Loucy (cell line): ENCODE measurements around the gene PROM2.

Source experiments
- H2AFZ ChIP-seq: fragments of 200-600 bp; sonication (generic); 2 replicates; pipeline ENCODE4 v1.6.0; 2016; ENCODE audit warnings: antibody characterized with exemption, mild to moderate bottlenecking, low read length, moderate library complexity
- H3F3A ChIP-seq: fragments of 200-600 bp; 2 replicates; pipeline ENCODE4 v1.6.0; 2016; ENCODE audit warnings: antibody characterized with exemption, low read depth, mild to moderate bottlenecking
- H3K27me3 ChIP-seq: fragments of 200-600 bp; sonication (generic); 2 replicates; pipeline ENCODE4 v1.6.1; 2014; ENCODE audit warnings: low read length, mild to moderate bottlenecking; ENCODE audit not compliant: insufficient read depth, poor library complexity, severe bottlenecking
- H3K36me3 ChIP-seq: fragments of 200-600 bp; sonication (generic); 2 replicates; pipeline ENCODE4 v1.6.1; 2016; ENCODE audit warnings: low read length; ENCODE audit not compliant: insufficient read depth
- H3K4me1 ChIP-seq: fragments of 200-600 bp; sonication (generic); 2 replicates; pipeline ENCODE4 v1.5.1; 2014; ENCODE audit warnings: low read length, mild to moderate bottlenecking; ENCODE audit not compliant: insufficient read depth, poor library complexity, severe bottlenecking
- H3K4me2 ChIP-seq: fragments of 200-600 bp; sonication (generic); 2 replicates; pipeline ENCODE4 v1.6.0; 2014; ENCODE audit warnings: antibody characterized with exemption, low read length, low read depth, mild to moderate bottlenecking; ENCODE audit not compliant: poor library complexity, severe bottlenecking
- H3K4me3 ChIP-seq: fragments of 200-600 bp; sonication (generic); 2 replicates; pipeline ENCODE4 v1.5.1; 2014; ENCODE audit warnings: low read length, mild to moderate bottlenecking, mixed read lengths; ENCODE audit not compliant: poor library complexity, severe bottlenecking
- H3K79me2 ChIP-seq: fragments of 200-600 bp; sonication (generic); 2 replicates; pipeline ENCODE4 v1.6.1; 2014; ENCODE audit warnings: low read length; ENCODE audit not compliant: insufficient read depth
- H3K9ac ChIP-seq: fragments of 200-600 bp; sonication (generic); 2 replicates; pipeline ENCODE4 v1.6.0; 2014; ENCODE audit warnings: mild to moderate bottlenecking, low read depth, low read length, moderate library complexity; ENCODE audit not compliant: poor library complexity, severe bottlenecking
- H3K9me2 ChIP-seq: fragments of 200-600 bp; sonication (generic); replicated peaks from 2 replicates; pipeline ENCODE4 v1.6.1; 2016; ENCODE audit warnings: low read depth, low read length, mixed read lengths
- H3K9me3 ChIP-seq: fragments of 200-600 bp; sonication (generic); 2 replicates; pipeline ENCODE4 v1.6.1; 2014; ENCODE audit warnings: mild to moderate bottlenecking, antibody characterized with exemption, low read length, low read depth; ENCODE audit not compliant: insufficient read depth
- H4K20me1 ChIP-seq: fragments of 200-600 bp; sonication (generic); 2 replicates; pipeline ENCODE4 v1.6.0; 2014; ENCODE audit warnings: antibody characterized with exemption, low read length, mild to moderate bottlenecking; ENCODE audit not compliant: insufficient read depth, poor library complexity, severe bottlenecking
- EZH2phosphoT487 ChIP-seq: fragments of 200-600 bp; IDR thresholded peaks from 2 replicates; pipeline ENCODE4 v1.6.1; 2018; ENCODE audit warnings: antibody characterized with exemption, mild to moderate bottlenecking, moderate library complexity, borderline replicate concordance
- TF ChIP-seq, protein P1 (sequence below): fragments of 200-600 bp; sonication (generic); conservative IDR thresholded peaks from 2 replicates; pipeline ENCODE4 v1.5.1; 2014; ENCODE audit warnings: mild to moderate bottlenecking, antibody characterized with exemption, low read length

PROM2 gene

GRCh38 chr2:95291222-95291621, 17.0 kb downstream of the PROM2 start:
- H3K4me3 ChIP-seq: no peak overlapping the region

DNA sequence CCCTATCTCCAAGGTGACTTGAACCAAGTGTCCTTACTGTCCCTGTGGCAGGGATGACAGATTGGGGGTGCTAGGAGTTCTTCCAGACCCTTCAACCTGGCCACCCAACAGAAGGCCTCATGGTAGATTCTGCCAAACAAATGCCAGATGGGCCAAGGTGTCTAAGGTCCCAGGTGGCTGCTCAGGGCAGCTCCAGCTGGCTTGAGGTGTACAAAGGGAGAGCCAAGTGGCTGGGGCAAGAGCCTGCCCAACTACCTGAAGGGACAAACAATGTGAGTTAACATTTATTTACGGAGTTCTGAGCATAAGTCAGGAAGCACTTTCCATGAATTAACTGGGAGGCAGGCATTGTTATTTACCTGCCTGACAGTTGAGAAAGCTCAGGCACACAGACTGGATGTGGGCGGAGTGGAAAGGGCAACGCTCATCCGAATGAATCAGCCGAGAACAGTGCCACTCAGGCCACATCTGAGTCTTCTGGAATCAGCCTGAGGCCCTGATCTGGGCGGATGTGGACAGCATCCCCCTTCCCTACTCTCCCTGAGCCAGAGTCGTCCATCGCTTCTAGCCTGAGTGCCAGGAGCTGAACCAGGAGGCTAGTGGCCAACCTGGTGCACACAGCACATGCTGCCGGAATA, 18.5 kb downstream of the PROM2 start:
- Histone ChIP-seq H4K20me1 (no peaks in the 10 kb centered on the region), H3K9me3 (peaks cover 7% of the 10 kb centered on the region; the same call in 1 of the 2 replicates), H3F3A (no peaks in the 10 kb centered on the region), H3K9ac (no peak overlapping the region), H2AFZ (no peak overlapping the region), H3K27me3 (no peaks in the 10 kb centered on the region), H3K4me2 (no peak overlapping the region), H3K9me2 (no peaks in the 10 kb centered on the region), H3K79me2 (no peaks in the 10 kb centered on the region), H3K4me3 (no peak overlapping the region), H3K36me3 (no peaks in the 10 kb centered on the region), H3K4me1 (peaks cover 3% of the 10 kb centered on the region)
- TF ChIP-seq EZH2phosphoT487: no peak
- TF ChIP-seq, protein P1, sequence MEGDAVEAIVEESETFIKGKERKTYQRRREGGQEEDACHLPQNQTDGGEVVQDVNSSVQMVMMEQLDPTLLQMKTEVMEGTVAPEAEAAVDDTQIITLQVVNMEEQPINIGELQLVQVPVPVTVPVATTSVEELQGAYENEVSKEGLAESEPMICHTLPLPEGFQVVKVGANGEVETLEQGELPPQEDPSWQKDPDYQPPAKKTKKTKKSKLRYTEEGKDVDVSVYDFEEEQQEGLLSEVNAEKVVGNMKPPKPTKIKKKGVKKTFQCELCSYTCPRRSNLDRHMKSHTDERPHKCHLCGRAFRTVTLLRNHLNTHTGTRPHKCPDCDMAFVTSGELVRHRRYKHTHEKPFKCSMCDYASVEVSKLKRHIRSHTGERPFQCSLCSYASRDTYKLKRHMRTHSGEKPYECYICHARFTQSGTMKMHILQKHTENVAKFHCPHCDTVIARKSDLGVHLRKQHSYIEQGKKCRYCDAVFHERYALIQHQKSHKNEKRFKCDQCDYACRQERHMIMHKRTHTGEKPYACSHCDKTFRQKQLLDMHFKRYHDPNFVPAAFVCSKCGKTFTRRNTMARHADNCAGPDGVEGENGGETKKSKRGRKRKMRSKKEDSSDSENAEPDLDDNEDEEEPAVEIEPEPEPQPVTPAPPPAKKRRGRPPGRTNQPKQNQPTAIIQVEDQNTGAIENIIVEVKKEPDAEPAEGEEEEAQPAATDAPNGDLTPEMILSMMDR: no peak

More at GRCh38 chr2:95291222-95291621, 17.0 kb downstream of the PROM2 start:
- Histone ChIP-seq H3K4me2 (no peak overlapping the region), H3K27me3 (no peaks in the 10 kb centered on the region), H3F3A (no peaks in the 10 kb centered on the region), H3K9ac (no peak overlapping the region), H3K9me2 (no peaks in the 10 kb centered on the region), H4K20me1 (no peaks in the 10 kb centered on the region), H3K36me3 (no peaks in the 10 kb centered on the region), H3K4me1 (no peaks in the 10 kb centered on the region), H3K9me3 (peaks cover 7% of the 10 kb centered on the region; the same call in 1 of the 2 replicates), H3K79me2 (no peaks in the 10 kb centered on the region), H2AFZ (no peak overlapping the region)
- TF ChIP-seq, protein P1: no peak
- TF ChIP-seq EZH2phosphoT487: no peak

DNA sequence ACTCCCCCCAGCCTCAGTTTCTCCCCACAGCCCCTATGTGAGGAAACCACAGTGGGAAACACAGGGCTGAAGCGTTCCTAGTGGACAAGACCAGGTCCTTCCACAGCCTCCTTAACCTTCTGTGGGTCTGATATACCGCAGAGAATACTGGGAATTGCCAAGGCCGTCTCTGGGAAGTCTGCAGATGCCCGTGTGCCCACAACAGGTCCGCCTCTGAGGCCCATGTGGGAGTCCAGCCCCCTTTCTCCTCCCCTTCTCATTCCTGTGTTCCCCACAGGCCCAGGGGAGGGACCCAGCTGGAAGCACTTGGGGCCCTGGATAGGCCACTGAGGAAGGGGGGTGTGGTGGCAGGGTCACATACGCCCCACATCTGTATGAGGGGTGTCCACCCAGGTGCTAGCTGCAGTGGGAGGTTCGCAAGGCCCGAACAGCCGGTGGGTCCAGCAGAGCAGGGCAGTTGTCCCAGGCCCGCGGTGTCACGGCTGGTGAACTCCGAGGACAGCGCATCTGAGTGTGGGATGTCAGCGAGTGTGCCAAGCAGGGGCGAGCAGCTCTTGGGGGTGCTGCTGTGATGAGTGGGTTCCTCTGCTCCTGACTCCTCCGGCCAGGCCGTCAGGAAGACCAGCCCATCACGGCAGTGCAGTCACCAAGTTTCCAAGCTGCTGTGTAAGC, 20.5 kb downstream of the PROM2 start:
- TF ChIP-seq, protein P1: no peak
- TF ChIP-seq EZH2phosphoT487: no peak
- Histone ChIP-seq H3K4me3 (no peak overlapping the region), H3K27me3 (no peaks in the 10 kb centered on the region), H3K4me2 (no peak overlapping the region), H3K79me2 (no peaks in the 10 kb centered on the region), H3F3A (no peaks in the 10 kb centered on the region), H2AFZ (no peak overlapping the region), H3K36me3 (no peaks in the 10 kb centered on the region), H3K4me1 (peaks cover 9% of the 10 kb centered on the region), H3K9me2 (no peaks in the 10 kb centered on the region), H3K9me3 (peaks cover 7% of the 10 kb centered on the region; the same call in 1 of the 2 replicates), H4K20me1 (no peaks in the 10 kb centered on the region), H3K9ac (no peak overlapping the region)
